ENCODE results near the gene TCF4.

DNA sequence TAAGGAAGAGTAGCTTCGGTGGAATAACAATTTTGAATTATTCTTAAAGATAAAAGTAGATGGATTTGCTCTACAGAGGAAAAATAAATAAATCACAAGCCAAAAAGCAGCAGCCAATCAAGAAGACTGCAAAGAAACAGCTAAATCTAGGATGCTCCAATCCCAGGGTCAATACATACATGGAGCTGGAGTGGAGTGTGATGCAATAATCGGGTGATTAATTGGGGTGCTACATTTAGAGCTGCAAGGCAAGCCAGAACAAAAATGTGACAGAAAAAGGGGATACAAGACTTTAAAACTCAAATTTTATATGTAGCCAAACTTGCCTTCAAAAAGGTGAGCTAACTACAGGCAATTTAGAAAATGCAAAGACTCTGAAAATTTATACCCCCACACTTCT, 215.8 kb downstream of the TCF4 start:
- no peak for TF ChIP-seq SUZ12 (IDR thresholded peaks at IDR 0.05; ENCODE audit: low read depth, low read length)
- TF ChIP-seq, protein P1, sequence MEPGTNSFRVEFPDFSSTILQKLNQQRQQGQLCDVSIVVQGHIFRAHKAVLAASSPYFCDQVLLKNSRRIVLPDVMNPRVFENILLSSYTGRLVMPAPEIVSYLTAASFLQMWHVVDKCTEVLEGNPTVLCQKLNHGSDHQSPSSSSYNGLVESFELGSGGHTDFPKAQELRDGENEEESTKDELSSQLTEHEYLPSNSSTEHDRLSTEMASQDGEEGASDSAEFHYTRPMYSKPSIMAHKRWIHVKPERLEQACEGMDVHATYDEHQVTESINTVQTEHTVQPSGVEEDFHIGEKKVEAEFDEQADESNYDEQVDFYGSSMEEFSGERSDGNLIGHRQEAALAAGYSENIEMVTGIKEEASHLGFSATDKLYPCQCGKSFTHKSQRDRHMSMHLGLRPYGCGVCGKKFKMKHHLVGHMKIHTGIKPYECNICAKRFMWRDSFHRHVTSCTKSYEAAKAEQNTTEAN (CRISPR knock-in tag; conservative IDR thresholded peaks at IDR 0.05): no peak
- no peak for TF ChIP-seq ZNF644 (CRISPR knock-in tag; IDR thresholded peaks at IDR 0.05; ENCODE audit: low read depth)

Data from HepG2 (cell line).